C4-2B (cell line): ENCODE data around the gene FOXL1.

Experiments
- CTCF ChIP-seq: fragments of 450-650 bp; conservative IDR thresholded peaks from 2 replicates; pipeline ENCODE4 v1.5.1; 2017; ENCODE audit warnings: mild to moderate bottlenecking
- ZFX ChIP-seq: fragments of 450-650 bp; IDR thresholded peaks from 2 replicates; pipeline ENCODE4 v1.6.1; 2017

GRCh38 chr16:86626284-86626683 is 47.9 kb downstream of the FOXL1 start:
- no peak for TF ChIP-seq CTCF
- TF ChIP-seq ZFX, result no peak
